Heart left ventricle (tissue), 13 donors: ENCODE data around the gene RSKR.

ENCODE experiments used
- POLR2A ChIP-seq, 2 donors: fragments of 450-650 bp; IDR thresholded peaks; one replicate each; pipeline ENCODE4 v1.6.1; 2017; ENCODE audit warnings: antibody characterized with exemption in 2 of 2, mild to moderate bottlenecking in 2 of 2, moderate library complexity in 2 of 2
- TF ChIP-seq, protein P1 (sequence below), 12 donors: fragments of 200-600 bp; sonication (generic) in 4 of 12; IDR thresholded peaks; one replicate each; pipeline versions ENCODE4 v1.5.0 to v1.8.0; 2018 to 2022; ENCODE audit warnings: antibody characterized with exemption in 12 of 12, mild to moderate bottlenecking in 5 of 12
- donor health status: ischemic (EF 13 %, LVEDD 7.1; RV severe dilation, severe dysfunction).
- donor health status: DM: no; HTN: yes; CAD: no.
- donor health status: DM: no; HTN: no; CAD: no.
- donor health status: ischemic (EF 25% LVEDD 6.9; RV normal size, moderate dysfunction).
- donor health status: ischemic (EF 25% LVEDD 5.7; RV mildly dilated, moderate dysfunction).
- donor health status: ischemic (EF 35%, LVEDD 5.7; RV mildly dilated, moderate dysfunction).
- donor health status: nonischemic (EF 11% LVEDD 7.7; RV severe dilation, severe dysfunction).
- donor health status: DM: yes; HTN: yes; CAD: no.
- donor health status: PGD.
- donor health status: ischemic (EF 29% LVEDD 5.4; RV normal size, mild dysfunction).
- donor health status: nonischemic (EF 23%, LVEDD 6.1; RV moderate dilation, normal function).

- TF ChIP-seq, protein P1, sequence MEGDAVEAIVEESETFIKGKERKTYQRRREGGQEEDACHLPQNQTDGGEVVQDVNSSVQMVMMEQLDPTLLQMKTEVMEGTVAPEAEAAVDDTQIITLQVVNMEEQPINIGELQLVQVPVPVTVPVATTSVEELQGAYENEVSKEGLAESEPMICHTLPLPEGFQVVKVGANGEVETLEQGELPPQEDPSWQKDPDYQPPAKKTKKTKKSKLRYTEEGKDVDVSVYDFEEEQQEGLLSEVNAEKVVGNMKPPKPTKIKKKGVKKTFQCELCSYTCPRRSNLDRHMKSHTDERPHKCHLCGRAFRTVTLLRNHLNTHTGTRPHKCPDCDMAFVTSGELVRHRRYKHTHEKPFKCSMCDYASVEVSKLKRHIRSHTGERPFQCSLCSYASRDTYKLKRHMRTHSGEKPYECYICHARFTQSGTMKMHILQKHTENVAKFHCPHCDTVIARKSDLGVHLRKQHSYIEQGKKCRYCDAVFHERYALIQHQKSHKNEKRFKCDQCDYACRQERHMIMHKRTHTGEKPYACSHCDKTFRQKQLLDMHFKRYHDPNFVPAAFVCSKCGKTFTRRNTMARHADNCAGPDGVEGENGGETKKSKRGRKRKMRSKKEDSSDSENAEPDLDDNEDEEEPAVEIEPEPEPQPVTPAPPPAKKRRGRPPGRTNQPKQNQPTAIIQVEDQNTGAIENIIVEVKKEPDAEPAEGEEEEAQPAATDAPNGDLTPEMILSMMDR (IDR thresholded peaks at IDR 0.05) = no peak
- no peak for TF ChIP-seq POLR2A (IDR thresholded peaks at IDR 0.05)
Measured at GRCh38 chr17:28626818-28627217, 12.8 kb upstream of the RSKR start.
